Hippocampal formation (tissue), 2 donors: ENCODE measurements around the gene CCT6A.
A peak's percentile ranks its signal among the peaks of the same experiment; 100 is the strongest.
"Not testable (repeated sequence)": the region's sequence is repeated elsewhere in the genome, so short reads cannot be mapped to it uniquely, and the experiment has no call there.

Experiments used
- DNase-seq, 2 donors: peaks; one replicate each; lab custom pipeline; 2025; lab: John Stamatoyannopoulos, UW

Gene CCT6A

DNA sequence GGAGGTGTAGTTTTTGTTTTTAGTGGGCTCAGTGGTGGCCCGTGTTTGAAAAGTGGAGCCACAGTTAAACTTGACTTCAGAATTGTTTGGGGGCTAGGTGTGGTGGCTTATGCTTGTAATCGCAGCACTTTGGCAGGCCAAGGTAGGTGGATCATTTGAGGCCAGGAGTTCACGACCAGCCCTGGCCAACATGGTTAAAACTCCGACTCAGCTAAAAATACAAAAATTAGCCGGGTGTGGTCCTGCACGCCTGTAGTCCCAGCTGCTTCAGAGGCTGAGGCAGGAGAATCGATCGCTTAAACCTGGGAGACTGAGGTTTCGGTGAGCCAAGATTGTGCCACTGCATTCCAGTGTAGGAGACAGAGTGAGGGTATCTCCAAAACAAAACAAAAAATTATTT, 1.8 kb downstream of the CCT6A start:
- DNase-seq = no peak

DNA sequence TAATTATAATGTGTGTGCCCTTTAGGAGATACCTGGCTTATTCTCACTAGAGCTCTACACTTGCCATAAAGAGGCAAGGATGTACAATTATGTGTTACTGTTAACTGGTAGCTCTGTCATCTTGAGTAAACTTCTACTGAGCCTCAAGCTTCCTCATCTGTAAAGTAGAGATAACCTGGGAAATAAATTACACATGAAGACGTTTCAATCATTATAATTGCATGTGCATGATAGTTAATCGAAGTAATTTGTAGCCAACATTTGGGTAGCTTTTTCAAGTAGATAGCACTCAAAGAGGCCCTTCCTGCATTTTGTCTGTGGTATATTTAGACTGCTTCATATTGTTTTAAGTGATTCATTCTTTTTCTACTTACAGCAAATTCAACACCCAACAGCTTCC, 2.4 kb downstream of the CCT6A start:
- no peak for DNase-seq

DNA sequence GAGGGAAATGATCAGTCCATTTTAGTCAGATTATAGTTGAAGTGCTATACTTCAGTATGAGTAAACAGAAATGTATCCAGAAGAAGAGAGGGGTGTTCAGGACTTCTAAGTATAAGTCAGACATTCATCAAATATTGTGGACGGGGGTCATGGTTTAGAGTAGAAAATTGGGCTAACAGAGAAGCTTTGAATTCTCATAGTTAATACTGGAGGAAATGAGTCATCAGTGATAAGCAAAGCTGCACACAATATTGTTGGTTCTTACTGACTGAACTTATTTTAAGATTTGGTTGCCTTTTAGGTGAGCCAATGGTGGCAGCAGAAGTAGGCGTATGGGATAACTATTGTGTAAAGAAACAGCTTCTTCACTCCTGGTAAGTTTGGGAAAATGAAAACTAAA, 10.8 kb downstream of the CCT6A start:
- DNase-seq = no peak

DNA sequence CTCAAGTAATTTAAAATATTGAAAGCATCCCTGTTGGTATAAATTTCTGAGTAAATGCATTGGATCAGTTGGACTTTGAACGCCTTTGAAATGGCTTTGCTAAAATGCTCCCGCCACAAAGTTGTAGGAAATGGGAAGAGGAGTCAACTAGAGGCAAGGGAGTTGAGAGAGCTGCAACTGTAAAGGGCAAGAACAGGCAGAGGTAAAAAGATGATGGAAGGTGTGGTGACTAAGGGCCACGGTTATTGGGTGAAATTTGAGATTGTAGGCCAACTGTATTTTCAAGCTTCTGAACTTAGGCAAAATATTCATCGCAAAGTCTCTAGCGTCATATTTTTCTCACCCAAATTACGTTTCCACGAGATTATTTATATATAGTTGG, 11.9 kb downstream of the CCT6A start:
- DNase-seq = no peak

DNA sequence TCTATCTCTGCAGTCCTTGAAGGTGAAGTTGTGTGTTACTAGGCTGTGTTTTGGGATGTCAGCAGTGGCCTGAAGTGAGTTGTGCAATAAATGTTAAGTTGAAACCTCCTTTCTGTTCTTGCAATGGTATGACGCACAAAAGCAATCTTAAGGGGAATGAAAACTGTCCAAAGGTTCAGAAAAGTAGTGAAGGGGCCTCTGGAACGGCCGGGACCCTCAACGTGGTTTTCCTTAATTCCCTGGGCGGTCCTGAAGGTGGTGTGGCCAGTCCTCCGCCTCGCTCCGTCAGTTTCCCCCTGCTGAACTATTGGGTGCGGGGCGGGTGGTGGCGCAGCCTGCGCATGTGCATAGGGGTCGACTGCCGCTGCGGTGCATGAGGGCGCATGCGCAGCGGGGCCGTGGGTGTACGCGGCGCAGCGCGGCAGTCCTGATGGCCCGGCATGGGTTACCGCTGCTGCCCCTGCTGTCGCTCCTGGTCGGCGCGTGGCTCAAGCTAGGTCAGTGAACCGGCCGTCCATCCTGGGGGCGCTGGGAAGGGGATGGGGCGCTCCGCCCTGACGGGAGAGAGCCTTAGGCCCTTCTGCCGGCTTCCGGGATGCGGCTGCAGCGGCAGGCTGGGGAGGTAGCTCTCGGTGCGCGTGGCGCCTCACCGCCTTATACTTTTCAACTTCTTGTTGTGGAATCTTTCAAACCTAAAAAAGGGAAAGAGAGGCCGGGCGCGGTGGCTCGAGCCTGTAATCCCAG, 12.5 kb downstream of the CCT6A start, which contains the start of gene SUMF2:
Gene SUMF2 (plus strand): TSS at position 405 of the 744 bp plus-strand sequence. CDS start 26 bp downstream, at position 431.
- peak; percentile 83 to 90 for DNase-seq

DNA sequence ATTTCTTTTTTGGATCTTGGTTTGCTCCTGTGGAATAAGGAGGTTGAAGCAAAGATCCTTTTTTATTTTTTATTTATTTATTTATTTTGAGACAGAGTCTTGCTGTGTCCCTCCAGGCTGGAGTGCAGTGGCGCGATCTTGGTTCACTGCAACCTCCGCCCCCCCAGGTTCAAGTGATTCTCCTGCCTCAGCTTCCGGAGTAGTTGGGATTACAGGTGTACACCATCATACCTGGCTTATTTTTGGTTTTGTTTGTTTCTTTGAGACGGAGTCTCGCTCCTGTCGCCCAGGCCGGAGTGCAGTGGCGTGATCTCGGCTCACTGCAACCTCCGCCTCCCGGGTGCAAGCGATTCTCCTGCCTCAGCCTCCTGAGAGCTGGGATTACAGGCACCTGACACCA, 14.8 kb downstream of the CCT6A start:
- DNase-seq = not testable (repeated sequence)

DNA sequence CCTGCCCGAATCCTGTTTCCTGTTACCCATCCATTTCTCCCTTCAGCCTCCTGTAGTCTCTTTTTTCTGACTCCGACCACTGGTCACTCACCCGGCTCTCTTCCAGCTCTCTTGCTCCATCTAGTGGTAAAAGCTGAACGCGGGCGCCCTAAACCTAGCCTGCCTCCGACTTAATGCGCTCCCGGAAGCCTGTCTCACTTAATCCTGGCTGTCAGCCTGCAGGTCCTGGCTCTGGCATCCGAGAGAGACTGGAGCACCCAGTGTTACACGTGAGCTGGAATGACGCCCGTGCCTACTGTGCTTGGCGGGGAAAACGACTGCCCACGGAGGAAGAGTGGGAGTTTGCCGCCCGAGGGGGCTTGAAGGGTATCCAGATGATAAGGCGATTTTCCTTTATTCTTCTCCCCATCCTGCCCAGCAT, 22.8 kb downstream of the CCT6A start:
- DNase-seq = peak; percentile 61 to 72

DNA sequence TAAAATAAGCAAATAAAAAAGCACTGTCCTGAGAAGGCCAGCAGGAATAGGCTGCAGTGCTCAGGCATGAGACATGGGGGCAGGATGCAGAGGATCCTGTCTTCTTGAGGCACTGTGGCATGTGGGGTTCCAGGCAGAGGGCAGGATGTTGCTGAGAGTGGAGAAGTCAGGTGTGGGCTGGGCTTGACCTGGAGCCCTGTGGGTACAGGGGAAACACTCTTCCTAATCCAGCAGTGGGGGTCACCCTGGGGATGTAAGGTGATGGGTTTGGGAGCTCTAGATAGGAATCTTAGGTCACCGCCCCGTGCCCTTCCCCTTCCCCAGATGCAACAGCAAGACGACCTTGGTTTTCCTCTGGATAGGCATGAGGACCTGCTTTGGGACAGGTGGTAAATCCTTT, 26.1 kb downstream of the CCT6A start:
- no peak for DNase-seq

DNA sequence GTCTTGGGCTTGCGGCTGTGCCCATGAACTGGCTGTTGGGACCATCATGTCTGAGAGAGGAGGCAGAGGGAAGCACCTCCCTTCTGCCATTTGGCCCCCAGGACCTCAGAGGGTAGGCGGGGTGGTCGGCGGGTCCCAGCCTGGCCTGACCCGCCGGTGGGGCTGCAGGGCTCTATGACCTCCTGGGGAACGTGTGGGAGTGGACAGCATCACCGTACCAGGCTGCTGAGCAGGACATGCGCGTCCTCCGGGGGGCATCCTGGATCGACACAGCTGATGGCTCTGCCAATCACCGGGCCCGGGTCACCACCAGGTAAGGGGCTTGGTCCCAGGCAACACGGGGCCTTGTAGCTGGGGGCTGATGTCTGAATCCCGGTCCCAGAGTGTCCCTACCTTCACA, 26.6 kb downstream of the CCT6A start:
- DNase-seq = no peak

DNA sequence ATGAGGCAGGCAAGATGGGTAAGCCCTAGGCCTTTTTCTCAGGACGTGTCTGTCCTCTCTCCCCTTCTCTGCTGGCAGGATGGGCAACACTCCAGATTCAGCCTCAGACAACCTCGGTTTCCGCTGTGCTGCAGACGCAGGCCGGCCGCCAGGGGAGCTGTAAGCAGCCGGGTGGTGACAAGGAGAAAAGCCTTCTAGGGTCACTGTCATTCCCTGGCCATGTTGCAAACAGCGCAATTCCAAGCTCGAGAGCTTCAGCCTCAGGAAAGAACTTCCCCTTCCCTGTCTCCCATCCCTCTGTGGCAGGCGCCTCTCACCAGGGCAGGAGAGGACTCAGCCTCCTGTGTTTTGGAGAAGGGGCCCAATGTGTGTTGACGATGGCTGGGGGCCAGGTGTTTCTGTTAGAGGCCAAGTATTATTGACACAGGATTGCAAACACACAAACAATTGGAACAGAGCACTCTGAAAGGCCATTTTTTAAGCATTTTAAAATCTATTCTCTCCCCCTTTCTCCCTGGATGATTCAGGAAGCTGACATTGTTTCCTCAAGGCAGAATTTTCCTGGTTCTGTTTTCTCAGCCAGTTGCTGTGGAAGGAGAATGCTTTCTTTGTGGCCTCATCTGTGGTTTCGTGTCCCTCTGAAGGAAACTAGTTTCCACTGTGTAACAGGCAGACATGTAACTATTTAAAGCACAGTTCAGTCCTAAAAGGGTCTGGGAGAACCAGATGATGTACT, 28.1 kb downstream of the CCT6A start:
- DNase-seq = peak; percentile 79 to 80

DNA sequence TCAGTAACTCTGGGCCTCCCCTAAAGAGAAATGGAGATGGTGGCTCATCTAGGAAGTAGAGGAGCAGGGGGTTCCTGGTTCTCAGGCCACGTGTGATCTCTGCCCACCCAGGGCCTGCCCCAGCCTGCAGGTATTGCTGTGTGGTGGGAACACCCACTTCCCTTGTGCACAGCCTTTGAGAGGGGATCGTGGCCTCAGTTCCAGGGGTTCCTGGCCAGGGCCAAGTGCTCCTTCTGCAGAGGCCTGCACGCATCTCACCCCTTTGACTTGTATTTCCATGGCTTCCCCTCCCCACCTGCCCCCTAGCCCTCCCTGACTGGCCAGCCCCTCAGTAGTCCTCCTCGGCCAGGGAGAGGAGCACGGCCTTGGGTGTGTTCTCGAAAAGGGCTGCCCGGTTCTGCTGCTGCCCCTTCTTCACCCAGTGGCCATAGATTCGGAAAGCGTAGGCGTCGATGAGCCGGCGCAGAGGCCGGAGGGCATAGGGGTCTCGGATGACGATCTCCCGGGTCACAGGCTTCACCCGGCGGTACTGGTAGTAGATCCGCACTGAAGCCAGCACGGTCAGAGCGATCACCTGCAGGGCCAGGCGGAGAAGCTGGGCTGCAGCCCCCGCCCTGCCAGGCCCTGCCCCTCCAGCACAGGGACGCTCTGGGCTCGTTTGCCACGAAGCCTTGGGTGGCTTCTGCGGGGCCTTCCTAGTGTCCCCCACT, 29.3 kb downstream of the CCT6A start:
- not testable (repeated sequence) for DNase-seq

DNA sequence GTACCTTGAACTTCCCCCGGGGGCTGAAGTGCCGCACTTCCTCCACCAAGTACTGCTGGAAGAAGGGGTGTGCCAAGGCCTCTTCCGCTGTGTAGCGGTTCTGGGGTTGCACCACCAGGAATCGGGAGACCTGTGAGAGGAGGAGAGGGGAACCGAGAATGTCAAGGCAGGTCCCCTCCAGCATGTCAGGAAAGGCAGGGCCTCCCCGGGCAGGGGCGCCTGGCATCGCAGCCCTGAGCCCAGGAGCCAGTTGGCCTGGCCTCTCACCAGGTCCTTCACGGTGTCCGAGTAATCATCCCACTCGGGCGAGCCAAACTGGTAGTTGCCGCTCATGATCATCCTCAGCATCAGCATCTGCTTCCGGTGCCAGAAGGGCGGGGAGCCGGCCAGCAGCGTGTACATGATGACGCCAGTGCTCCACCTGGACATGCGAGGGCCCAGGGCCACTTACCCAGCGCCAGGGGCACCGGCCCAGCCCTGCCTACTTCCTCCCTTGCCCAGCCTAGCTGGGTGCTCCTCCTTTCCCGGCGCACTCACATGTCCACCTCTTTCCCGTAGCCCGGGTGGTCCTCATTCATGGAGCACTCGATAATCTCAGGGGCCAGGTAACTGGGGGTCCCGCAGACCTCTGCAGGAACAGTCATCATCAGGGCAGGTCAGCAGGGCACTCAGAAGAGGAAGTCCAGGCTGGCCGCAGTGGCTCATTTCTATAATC, 30.2 kb downstream of the CCT6A start:
- DNase-seq = no peak

DNA sequence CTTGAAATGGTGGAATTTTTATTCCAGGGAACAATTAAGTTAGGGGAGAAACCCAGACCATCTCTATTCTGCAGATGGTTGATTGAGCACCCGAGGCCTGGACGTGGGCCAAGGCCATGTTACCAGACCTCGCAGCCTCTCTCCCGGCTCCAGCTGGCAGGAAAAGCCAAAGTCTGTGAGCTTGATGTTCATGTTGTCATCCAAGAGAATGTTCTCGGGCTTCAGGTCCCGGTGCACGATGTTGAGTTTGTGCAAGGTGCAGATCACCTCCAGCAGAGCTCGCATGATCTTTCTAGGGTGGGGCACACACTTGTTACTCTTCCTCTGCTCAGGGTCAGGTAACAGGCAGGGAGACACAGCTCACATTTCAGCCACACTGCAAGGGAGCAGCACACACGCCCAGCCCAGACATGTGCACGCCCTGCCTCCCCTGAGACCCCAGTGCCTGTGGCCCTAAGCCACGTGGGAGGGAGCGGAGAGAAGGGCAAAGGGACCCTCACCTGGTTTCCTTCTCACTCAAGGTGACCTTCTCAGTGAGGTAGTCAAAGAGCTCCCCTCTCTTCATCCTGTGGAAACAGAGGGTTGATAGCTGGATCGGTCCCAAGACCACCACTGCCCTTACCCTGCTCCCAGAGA, 31.7 kb downstream of the CCT6A start:
- peak; percentile 13 to 54 for DNase-seq

DNA sequence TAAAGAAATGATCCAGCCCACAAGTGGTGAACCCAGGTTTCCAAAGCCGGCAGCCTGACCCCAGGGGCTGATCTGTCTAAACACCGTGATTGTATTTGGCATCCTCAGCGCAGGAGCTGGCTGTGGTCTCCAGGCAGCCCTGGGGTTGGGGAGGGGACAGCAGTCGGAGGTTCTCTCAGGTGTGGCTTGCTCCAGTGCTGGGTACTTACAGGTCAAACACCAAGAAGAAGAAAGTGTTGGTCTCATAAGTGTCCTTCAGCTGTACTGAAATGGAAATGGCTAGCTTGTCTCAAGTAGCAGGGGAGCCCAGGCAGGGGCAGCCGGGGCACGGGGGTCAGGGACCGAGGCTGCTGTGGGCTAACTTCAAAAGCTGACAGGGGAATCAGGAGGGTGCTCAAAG, 35.2 kb downstream of the CCT6A start:
- no peak for DNase-seq

DNA sequence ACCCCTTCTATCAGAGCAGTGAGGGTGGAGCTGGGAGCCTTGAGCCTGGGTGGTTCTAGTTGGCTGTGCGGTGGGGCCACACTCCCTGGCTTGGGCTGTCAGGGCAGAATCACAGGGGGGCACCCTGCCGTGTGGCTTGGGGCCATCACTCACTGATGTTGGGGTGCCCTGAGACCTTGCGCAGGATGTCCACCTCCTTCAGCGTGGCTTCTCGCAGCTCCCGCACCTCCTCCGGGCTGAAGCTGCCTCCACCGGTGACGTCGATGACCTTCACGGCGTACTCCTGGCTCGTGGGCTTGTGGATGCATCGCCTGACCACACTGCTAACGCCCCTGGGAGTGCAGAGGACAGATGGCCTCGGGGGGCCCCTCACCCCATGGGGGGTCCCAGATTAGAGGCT, 35.9 kb downstream of the CCT6A start:
- no peak for DNase-seq

DNA sequence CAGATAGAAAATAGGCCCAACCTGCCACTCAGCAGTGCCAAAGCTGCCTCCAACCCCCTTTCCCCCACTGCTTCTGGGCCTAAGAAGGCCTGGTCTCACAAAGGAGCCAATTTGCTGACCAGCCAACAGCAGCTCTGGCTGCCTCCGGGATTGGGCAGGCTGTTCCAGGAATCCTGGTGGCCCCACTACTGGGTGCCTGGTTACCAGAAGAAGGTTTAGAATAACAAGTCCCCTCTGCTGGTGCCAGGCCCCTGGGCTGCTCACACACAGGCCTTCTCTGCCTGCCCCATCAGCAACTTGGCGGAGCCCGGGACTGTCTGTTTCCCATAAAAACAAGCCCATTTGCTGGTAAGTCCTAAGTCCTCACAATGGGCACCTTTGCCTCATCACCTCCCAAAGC, 40.0 kb downstream of the CCT6A start:
- DNase-seq = peak; percentile 43 to 65

DNA sequence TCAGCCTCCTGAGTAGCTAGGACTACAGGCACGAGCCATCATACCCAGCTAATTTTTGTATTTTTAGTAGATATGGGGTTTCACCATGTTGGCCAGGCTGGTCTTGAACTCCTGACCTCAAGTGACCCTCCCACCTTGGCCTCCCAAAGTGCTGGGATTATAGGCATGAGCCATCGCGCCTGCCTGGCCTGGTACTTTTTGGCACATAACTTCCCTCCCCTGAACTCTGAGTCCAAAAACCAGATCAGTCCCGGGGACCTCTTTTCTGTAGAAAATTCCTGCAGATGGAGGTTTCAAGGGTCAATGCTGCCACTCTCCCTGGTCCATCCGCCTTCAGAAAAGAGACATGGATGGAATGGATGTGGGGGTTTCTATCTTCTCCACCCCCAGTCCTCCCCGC, 40.8 kb downstream of the CCT6A start:
- DNase-seq = not testable (repeated sequence)

DNA sequence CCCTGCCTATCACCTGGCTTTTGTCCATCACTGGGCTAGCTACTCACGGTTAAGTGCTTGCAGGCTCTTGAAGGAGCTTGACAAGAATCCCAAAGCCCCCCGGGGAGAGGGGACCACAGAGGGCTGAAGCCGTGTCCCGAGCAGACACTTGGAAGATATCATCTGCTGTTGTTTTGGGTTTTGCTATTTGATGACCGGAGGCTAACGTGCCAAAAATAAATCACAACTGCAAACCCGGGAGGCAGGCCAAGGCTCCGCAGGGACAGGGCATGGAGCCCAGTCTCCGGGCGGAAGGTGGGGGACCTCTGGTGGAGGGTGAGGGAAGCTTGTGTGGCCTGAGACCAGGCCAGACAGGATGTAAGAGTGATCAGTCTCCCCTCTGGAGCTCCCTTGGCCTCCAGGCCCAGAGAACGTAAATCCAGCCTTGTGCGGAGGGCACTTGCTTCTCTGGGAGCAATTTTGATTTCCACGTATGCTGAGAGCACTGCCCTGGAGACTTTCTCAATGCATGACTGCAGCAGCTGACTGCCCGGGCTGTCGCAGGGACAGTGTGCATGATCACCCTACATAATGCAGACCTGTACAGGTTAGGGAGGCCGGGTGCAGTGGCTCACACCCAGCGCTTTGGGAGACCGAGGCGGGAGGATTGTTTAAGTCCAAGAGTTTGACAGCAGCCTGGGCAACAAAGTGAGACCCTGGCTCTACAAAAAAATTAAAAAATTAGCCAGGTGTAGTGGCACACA, 41.4 kb downstream of the CCT6A start, which contains the start of gene PHKG1:
Gene PHKG1 (minus strand): TSS at position 164 of the 743 bp plus-strand sequence. CDS start 4,011 bp downstream, outside the sequence.
- peak; percentile 74 to 80 for DNase-seq

DNA sequence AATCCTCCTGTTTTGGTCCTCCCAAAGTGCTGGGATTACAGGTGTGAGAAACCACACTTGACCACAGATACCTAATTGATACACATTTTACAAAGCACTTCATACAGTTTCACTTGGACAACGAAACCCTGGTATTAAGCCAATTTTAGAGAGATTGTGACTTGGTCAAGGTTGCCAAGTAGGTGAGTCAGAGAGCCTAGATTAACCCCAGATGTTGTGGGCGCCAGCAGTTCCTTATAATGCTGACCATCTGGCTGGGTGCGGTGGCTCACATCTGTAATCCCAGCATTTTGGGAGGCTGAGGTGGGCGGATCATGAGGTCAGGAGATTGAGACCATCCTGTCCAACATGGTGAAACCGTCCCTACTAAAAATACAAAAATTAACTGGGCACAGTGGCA, 46.1 kb downstream of the CCT6A start:
- no peak for DNase-seq

DNA sequence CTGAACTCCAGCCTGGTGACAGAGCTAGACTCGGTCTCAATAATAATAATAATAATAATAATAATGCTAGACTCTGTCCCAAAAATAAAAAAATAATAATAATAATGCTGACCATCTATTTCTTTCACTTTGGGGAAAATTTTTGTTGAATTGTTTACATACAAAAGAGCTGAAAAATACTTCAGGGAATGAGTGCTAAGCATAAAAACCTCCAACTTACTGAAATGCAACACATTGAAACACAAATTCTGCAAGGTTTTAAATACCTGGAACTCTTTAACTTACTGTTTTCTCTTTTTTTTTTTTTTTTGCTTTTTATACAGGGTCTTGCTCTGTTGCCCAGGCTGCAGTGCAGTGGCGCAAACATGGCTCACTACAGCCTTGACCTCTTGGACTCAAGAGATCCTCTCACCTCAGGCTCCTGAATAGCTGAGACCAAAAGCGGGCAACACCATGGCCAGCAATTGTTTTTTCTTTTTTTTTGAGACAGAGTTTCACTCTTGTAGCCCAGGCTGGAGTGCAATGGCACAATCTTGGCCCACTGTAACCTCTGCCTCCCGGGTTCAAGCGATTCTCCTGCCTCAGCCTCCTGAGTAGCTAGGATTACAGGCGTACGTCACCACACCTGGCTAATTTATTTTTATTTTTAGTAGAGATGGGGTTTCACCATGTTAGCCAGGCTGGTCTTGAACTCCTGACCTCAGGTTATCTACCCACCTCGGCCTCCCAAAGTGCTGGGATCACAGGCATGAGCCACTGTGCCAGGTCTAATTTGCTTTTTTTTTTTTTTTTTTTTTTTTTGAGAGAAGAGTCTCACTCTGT, 46.8 kb downstream of the CCT6A start:
- not testable (repeated sequence) for DNase-seq
